Measurements from ENCODE around the gene PLCB2. TPM values are rescaled to one million over a fixed set of nuclear protein-coding genes. Genes with fewer than 3 reads are reported as not detected.

PLCB2 gene, protein sequence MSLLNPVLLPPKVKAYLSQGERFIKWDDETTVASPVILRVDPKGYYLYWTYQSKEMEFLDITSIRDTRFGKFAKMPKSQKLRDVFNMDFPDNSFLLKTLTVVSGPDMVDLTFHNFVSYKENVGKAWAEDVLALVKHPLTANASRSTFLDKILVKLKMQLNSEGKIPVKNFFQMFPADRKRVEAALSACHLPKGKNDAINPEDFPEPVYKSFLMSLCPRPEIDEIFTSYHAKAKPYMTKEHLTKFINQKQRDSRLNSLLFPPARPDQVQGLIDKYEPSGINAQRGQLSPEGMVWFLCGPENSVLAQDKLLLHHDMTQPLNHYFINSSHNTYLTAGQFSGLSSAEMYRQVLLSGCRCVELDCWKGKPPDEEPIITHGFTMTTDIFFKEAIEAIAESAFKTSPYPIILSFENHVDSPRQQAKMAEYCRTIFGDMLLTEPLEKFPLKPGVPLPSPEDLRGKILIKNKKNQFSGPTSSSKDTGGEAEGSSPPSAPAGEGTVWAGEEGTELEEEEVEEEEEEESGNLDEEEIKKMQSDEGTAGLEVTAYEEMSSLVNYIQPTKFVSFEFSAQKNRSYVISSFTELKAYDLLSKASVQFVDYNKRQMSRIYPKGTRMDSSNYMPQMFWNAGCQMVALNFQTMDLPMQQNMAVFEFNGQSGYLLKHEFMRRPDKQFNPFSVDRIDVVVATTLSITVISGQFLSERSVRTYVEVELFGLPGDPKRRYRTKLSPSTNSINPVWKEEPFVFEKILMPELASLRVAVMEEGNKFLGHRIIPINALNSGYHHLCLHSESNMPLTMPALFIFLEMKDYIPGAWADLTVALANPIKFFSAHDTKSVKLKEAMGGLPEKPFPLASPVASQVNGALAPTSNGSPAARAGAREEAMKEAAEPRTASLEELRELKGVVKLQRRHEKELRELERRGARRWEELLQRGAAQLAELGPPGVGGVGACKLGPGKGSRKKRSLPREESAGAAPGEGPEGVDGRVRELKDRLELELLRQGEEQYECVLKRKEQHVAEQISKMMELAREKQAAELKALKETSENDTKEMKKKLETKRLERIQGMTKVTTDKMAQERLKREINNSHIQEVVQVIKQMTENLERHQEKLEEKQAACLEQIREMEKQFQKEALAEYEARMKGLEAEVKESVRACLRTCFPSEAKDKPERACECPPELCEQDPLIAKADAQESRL
- total RNA-seq (10 to 100 TPM in 1 of 2 donors, 1 to 10 TPM in 1; 7.6 to 12.0 TPM), polyA plus RNA-seq (ENCODE audit: insufficient read length in 2 of 2) (10 to 100 TPM; 21.0 to 21.8 TPM)
- long read RNA-seq, donor 1: 0 reads
- long read RNA-seq, donor 2: 0 reads
- long read RNA-seq, donor 3: 0 reads
- long read RNA-seq, donor 4, partial matches to known transcripts: 0 of 1 reads
- long read RNA-seq, donor 4, other reads (novel, unspliced or antisense): 0 of 1 reads

DNA sequence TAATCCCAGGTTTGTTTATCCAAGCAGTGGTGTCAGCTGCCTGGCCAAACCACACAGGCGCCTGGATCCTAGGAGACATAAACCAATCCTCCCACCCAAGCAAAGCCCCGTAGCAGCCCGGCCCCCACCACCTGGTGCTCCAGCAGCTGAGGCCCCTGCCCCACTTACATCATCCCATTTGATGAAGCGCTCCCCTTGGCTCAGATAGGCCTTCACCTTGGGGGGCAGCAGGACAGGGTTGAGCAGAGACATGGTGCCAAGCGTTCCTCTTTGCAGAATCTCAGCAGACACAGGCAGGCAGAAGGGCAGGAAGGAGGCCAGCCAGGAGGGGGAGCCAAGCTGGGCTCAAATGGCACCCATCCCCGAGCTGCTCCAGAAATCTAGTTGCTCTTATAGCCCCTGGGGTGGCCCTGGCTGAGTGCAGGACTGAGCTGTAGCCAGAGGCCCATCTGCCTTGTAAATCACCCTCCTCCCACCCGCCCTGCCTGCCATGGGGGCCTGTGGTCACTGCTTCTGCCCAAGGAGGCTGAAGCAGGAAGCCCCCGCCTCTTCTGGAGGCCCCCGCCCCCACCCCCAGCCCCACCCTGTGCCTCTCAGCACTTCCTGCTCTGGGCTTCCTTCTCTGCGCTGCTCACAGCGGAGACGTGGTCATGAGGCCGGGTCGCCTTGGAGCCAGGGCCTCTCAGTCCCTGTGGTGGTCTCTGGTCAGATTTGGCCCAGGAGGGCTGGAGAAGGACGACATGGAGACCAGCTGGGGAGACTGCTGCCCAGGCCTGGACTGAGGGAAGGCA is at the start of gene PLCB2:
PLCB2 (minus strand) TSS at position 515 of the 791 bp plus-strand sequence; CDS start at position 252, 263 bp downstream.
- no peak within 1 kb of the TSS for H3K27ac ChIP-seq (ENCODE audit: low read depth, low read length)
- H3K4me1 ChIP-seq (ENCODE audit: control insufficient read depth, insufficient read depth, low read length): peaks cover 27% of the 10 kb centered on the region
- WGBS (ENCODE audit: insufficient coverage): 59% methylated on average over 12 of the region's 15 CpGs
- H3K9me3 ChIP-seq (ENCODE audit: control insufficient read depth, insufficient read depth, low read length): no peaks in the 10 kb centered on the region
- no peaks in the 10 kb centered on the region for H3K36me3 ChIP-seq (ENCODE audit: control insufficient read depth, insufficient read depth, low read length)
- no peaks in the 10 kb centered on the region for H3K27me3 ChIP-seq (ENCODE audit: control insufficient read depth, insufficient read depth, low read length)
- no peak within 1 kb of the TSS for H3K4me3 ChIP-seq (ENCODE audit: low read depth, low read length)
- DNase-seq (ENCODE audit: low read depth in 4 of 6, low spot score in 6 of 6): no peak

DNA sequence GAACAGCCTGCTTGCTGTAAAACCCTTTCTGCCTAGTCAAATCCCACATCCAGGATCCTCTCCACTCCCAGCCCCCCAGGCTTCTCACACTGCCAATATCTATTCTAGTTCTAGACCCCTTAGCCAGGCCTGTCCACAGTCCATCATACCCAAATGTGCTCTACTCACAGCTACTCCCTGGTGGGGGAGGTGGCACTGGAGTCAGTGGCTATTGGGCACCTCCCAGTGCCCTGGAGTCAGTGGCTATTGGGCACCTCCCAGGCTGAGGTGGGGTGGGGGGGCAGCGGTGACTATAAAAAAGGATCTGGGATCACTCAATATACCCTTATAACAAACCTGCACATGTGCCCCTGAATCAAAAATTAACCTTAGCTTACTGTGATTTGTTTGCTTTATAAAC is 49.5 kb upstream of the PLCB2 start:
- no CpG with 5 or more reads among the region's 1 CpG for WGBS (ENCODE audit: insufficient coverage)
- no peaks in the 10 kb centered on the region for H3K27me3 ChIP-seq (ENCODE audit: control insufficient read depth, insufficient read depth, low read length)
- no peaks in the 10 kb centered on the region for H3K9me3 ChIP-seq (ENCODE audit: control insufficient read depth, insufficient read depth, low read length)
- peaks cover 41% of the 10 kb centered on the region for H3K4me1 ChIP-seq (ENCODE audit: control insufficient read depth, insufficient read depth, low read length)
- peaks cover 8% of the 10 kb centered on the region for H3K36me3 ChIP-seq (ENCODE audit: control insufficient read depth, insufficient read depth, low read length)
- no peak overlapping the region for H3K4me3 ChIP-seq (ENCODE audit: low read depth, low read length)
- no peak for DNase-seq (ENCODE audit: low read depth in 4 of 6, low spot score in 6 of 6)
- no peak overlapping the region for H3K27ac ChIP-seq (ENCODE audit: low read depth, low read length)

DNA sequence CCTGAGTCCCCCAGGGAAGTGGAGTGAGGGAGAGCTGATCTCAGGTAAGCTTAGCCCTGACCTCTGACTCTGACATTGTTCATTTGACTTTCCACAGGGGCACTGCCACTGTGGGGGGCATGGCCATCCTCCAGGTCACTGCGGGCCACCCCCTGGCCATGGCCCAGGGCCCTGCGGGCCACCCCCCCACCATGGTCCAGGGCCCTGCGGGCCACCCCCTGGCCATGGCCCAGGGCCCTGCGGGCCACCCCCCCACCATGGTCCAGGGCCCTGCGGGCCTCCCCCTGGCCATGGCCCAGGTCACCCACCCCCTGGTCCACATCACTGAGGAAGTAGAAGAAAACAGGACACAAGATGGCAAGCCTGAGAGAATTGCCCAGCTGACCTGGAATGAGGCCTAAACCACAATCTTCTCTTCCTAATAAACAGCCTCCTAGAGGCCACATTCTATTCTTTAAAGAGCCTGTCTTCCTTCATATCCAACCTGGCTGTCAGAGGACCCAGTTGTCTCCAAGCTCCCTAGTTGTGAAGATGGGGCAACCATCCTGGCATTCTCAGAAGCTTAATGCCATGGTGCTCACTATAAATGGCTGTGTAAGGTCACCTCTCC is 48.3 kb upstream of the PLCB2 start:
- H3K27me3 ChIP-seq (ENCODE audit: control insufficient read depth, insufficient read depth, low read length): no peaks in the 10 kb centered on the region
- 100% methylated on average over 1 of the region's 5 CpGs for WGBS (ENCODE audit: insufficient coverage)
- H3K36me3 ChIP-seq (ENCODE audit: control insufficient read depth, insufficient read depth, low read length): peaks cover 3% of the 10 kb centered on the region
- H3K27ac ChIP-seq (ENCODE audit: low read depth, low read length): no peak overlapping the region
- DNase-seq (ENCODE audit: low read depth in 4 of 6, low spot score in 6 of 6): no peak
- H3K4me1 ChIP-seq (ENCODE audit: control insufficient read depth, insufficient read depth, low read length): peaks cover 41% of the 10 kb centered on the region
- no peak overlapping the region for H3K4me3 ChIP-seq (ENCODE audit: low read depth, low read length)
- H3K9me3 ChIP-seq (ENCODE audit: control insufficient read depth, insufficient read depth, low read length): no peaks in the 10 kb centered on the region

DNA sequence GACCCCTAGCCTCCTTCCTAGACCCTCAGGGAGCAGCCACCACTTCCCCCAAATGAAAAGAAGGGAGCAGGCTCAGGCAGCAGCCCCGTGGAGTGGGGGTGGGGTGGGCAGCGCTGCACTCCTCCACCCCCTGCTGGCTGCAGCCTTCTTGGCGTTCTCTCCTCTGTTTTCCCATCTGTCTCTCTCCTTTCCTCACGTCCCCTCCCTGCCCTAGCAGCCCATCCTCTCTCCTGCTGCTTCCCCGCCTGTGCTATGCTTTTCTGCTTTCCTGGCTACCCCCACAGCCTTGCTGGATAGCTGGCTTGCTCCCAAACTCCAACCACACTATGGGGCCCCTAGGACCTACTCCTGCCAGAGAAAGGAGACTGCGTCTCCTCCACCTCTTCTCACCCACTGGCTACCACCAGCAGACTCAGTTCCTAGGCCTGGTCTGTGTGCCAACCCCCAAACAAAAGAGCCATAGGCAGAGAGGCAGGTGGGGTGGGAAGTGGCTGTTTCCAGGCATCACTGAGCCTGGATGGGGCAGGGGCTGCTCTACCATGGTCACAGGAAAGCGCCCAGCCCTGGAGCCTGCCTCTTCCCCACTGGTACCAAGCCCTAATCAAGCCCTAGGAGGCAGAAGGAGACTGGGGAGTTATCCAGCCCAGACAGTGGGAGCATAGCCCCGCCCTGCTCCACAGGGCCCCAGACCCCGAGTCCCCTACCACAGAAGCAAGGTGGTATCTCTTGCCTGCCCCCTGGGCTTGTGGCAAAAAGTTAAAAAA is 46.9 kb upstream of the PLCB2 start:
- peak in 2 of 6 donors; percentile 92 to 96 for DNase-seq (ENCODE audit: low read depth in 4 of 6, low spot score in 6 of 6)
- Histone ChIP-seq H3K27ac (ENCODE audit: low read depth, low read length) (no peak overlapping the region), H3K36me3 (ENCODE audit: control insufficient read depth, insufficient read depth, low read length) (no peaks in the 10 kb centered on the region), H3K27me3 (ENCODE audit: control insufficient read depth, insufficient read depth, low read length) (no peaks in the 10 kb centered on the region), H3K4me1 (ENCODE audit: control insufficient read depth, insufficient read depth, low read length) (peaks cover 38% of the 10 kb centered on the region), H3K9me3 (ENCODE audit: control insufficient read depth, insufficient read depth, low read length) (no peaks in the 10 kb centered on the region), H3K4me3 (ENCODE audit: low read depth, low read length) (no peak overlapping the region)
- WGBS (ENCODE audit: insufficient coverage): 16% methylated on average over 5 of the region's 9 CpGs

DNA sequence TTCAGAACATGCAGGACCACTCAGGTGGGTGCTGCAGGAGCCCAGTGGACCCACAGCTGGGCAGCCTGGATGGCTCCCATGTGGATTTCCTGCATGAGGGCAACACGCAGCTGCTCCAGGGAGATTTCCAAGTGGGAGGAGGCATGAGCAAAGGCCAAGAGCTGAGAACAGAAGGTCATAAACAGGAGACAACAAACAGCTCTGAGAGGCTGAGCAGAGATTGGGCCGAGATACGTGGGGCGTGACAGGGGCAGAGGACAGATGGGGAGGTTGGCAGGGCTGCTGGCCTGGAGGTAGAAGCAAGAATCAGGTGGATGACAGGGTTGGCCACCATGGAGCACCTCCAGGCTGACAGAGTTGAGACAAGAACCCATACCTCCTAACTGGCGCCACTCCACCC is 46.0 kb upstream of the PLCB2 start:
- DNase-seq (ENCODE audit: low read depth in 4 of 6, low spot score in 6 of 6): no peak
- no peaks in the 10 kb centered on the region for H3K36me3 ChIP-seq (ENCODE audit: control insufficient read depth, insufficient read depth, low read length)
- WGBS (ENCODE audit: insufficient coverage): 68% methylated on average over 5 of the region's 5 CpGs
- H3K9me3 ChIP-seq (ENCODE audit: control insufficient read depth, insufficient read depth, low read length): no peaks in the 10 kb centered on the region
- H3K4me3 ChIP-seq (ENCODE audit: low read depth, low read length): no peak overlapping the region
- no peak overlapping the region for H3K27ac ChIP-seq (ENCODE audit: low read depth, low read length)
- no peaks in the 10 kb centered on the region for H3K27me3 ChIP-seq (ENCODE audit: control insufficient read depth, insufficient read depth, low read length)
- H3K4me1 ChIP-seq (ENCODE audit: control insufficient read depth, insufficient read depth, low read length): peaks cover 31% of the 10 kb centered on the region

DNA sequence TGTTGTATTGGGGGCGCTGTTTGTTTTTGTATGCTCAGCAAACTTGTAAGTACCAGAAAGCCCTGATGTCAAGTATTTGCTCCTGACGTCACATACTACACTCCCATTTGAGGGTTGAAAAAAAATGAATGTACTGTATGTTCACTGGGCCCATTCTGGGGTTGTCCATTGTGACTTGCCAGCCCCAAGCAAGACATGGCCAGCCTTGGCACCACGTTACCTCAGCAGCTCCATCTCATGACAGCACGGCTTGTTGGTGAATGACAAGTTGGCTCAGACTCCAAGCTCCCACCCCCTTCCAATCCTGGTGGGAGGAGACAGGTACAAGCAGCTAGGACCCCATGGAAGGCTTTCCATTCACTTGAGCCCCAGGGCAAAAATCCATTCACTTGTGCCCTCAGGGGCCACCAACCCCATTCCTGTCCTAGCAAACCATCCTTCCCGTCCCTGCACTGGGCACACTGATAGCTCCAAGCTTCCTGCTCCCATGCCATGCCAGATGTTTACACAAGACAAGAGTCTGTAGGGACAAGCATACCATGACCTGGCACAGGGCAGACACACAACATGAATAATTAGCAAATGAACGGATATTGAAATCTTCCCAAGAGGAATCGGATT is 44.7 kb upstream of the PLCB2 start:
- Histone ChIP-seq H3K36me3 (ENCODE audit: control insufficient read depth, insufficient read depth, low read length) (no peaks in the 10 kb centered on the region), H3K27me3 (ENCODE audit: control insufficient read depth, insufficient read depth, low read length) (no peaks in the 10 kb centered on the region), H3K9me3 (ENCODE audit: control insufficient read depth, insufficient read depth, low read length) (no peaks in the 10 kb centered on the region), H3K27ac (ENCODE audit: low read depth, low read length) (no peak overlapping the region), H3K4me3 (ENCODE audit: low read depth, low read length) (no peak overlapping the region), H3K4me1 (ENCODE audit: control insufficient read depth, insufficient read depth, low read length) (peaks cover 21% of the 10 kb centered on the region)
- 81% methylated on average over 4 of the region's 7 CpGs for WGBS (ENCODE audit: insufficient coverage)
- DNase-seq (ENCODE audit: low read depth in 4 of 6, low spot score in 6 of 6): no peak

DNA sequence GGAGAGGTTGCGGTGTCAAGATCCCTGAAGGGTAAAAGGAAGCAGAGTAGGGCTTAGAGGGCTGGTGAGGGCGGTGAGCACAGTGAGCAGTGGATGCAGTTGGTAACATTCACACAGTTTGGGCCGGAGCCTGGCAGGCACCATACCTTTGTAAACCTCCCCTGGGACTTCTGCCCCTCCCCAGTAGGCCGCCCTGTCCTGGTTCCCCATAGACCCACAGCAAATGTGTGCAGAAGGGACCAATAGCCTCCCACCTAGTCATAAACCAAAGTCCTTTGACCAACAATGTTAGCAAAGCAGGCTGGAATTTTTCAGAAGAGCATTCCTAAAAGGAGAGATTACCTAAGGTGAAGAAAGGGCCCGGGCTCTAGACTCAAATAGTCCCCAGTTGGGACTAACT is 41.4 kb upstream of the PLCB2 start:
- 94% methylated on average over 4 of the region's 5 CpGs for WGBS (ENCODE audit: insufficient coverage)
- no peak overlapping the region for H3K4me3 ChIP-seq (ENCODE audit: low read depth, low read length)
- H3K27me3 ChIP-seq (ENCODE audit: control insufficient read depth, insufficient read depth, low read length): no peaks in the 10 kb centered on the region
- no peaks in the 10 kb centered on the region for H3K9me3 ChIP-seq (ENCODE audit: control insufficient read depth, insufficient read depth, low read length)
- H3K27ac ChIP-seq (ENCODE audit: low read depth, low read length): no peak overlapping the region
- H3K36me3 ChIP-seq (ENCODE audit: control insufficient read depth, insufficient read depth, low read length): no peaks in the 10 kb centered on the region
- H3K4me1 ChIP-seq (ENCODE audit: control insufficient read depth, insufficient read depth, low read length): peaks cover 21% of the 10 kb centered on the region
- no peak for DNase-seq (ENCODE audit: low read depth in 4 of 6, low spot score in 6 of 6)

DNA sequence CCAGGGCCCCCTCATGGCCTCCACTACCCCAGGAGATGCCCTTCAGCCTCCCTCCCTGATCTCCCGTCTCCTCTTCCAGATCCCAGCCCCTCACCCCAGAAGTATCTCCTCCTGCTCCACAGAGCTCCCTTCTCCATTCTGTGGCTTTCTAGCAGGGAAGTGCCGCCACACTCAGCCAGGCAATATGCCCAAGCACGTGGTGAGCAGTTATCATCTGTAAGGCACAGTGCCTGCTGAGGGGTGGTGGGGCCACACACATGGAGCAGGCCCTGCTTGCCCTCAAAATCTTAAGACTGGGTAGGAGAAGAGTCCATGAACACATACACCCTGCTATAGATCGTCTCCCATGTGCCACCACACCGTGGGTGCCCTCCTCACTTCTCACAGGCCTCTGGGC is 40.7 kb upstream of the PLCB2 start:
- Histone ChIP-seq H3K4me1 (ENCODE audit: control insufficient read depth, insufficient read depth, low read length) (peaks cover 14% of the 10 kb centered on the region), H3K27ac (ENCODE audit: low read depth, low read length) (no peak overlapping the region), H3K9me3 (ENCODE audit: control insufficient read depth, insufficient read depth, low read length) (no peaks in the 10 kb centered on the region), H3K27me3 (ENCODE audit: control insufficient read depth, insufficient read depth, low read length) (no peaks in the 10 kb centered on the region), H3K36me3 (ENCODE audit: control insufficient read depth, insufficient read depth, low read length) (no peaks in the 10 kb centered on the region), H3K4me3 (ENCODE audit: low read depth, low read length) (no peak overlapping the region)
- no peak for DNase-seq (ENCODE audit: low read depth in 4 of 6, low spot score in 6 of 6)
- 93% methylated on average over 4 of the region's 5 CpGs for WGBS (ENCODE audit: insufficient coverage)
